ENCODE data around the gene INF2.
A peak's percentile ranks its signal among the peaks of the same experiment; 100 is the strongest.

The INF2 gene

GRCh38 chr14:104768437-104769323 lies 79.3 kb downstream of the INF2 start:
- DNase-seq: peak in 54 of 56 donors; percentile 41 to 94 (median 74)

GRCh38 chr14:104769324-104770071 lies 80.1 kb downstream of the INF2 start:
- no peak for DNase-seq

GRCh38 chr14:104770072-104770579 lies 80.7 kb downstream of the INF2 start:
- DNase-seq: no peak

- DNase-seq: no peak
Measured at GRCh38 chr14:104770851-104771272, 81.4 kb downstream of the INF2 start.

- DNase-seq: no peak
Measured at GRCh38 chr14:104771374-104771773, 82.0 kb downstream of the INF2 start.
